A549 (cell line): ENCODE measurements around the gene UBASH3B. TPM values are rescaled to one million over a fixed set of nuclear protein-coding genes. Genes with fewer than 3 reads are reported as not detected.

ENCODE experiments used
- ATAC-seq, 2 experiments: fragments of 200-7000 bp in 1 of 2; fragments of >200 bp in 1 of 2; cut with Nextera tagmentation in 1 of 2; cut with Tn5 transposase in 1 of 2; 3 replicates each; pipeline versions ENCODE4 v1.8.0 to v1.9.1; 2018 to 2020; ENCODE audit warnings: mild to moderate bottlenecking in 1 of 2, moderate library complexity in 1 of 2
- CTCF ChIA-PET: fragments of 300-600 bp; sonication (Branson Sonifier 250); formaldehyde crosslinking; extraction: SDS; loops from one replicate; lab custom pipeline; 2021; ENCODE audit warnings: antibody characterized with exemption, inconsistent platforms; lab: Yijun Ruan, JAX
- POLR2A ChIA-PET: fragments of 350-600 bp; formaldehyde crosslinking; extraction: SDS; loops from one replicate; lab custom pipeline; 2021; ENCODE audit warnings: antibody characterized with exemption, inconsistent platforms; lab: Yijun Ruan, JAX
- DNase-seq, 2 experiments: peaks; one replicate each; pipeline versions ENCODE4 v3.0.0 to v3.0.0-alpha.2; 2011 to 2016; ENCODE audit warnings: low read depth in 1 of 2, low spot score in 1 of 2
- FAIRE-seq: peaks from 2 replicates; lab custom pipeline; 2011; peaks lifted over from hg19 to GRCh38; lab: Jason Lieb, UNC
- H3K27ac ChIP-seq, 2 experiments: fragments of >200 bp; sonication (Bioruptor Twin); formaldehyde crosslinking; 3 replicates each; pipeline ENCODE4 v1.5.1; 2016 to 2017
- H3K4me1 ChIP-seq: fragments of >200 bp; sonication (Bioruptor Twin); formaldehyde crosslinking; 3 replicates; pipeline ENCODE4 v1.6.1; 2016
- H3K4me2 ChIP-seq: fragments of >200 bp; sonication (Bioruptor Twin); formaldehyde crosslinking; 3 replicates; pipeline ENCODE4 v1.6.1; 2016
- H3K4me3 ChIP-seq: fragments of >200 bp; sonication (Bioruptor Twin); formaldehyde crosslinking; 3 replicates; pipeline ENCODE4 v1.5.1; 2016
- H3K9me3 ChIP-seq: fragments of >200 bp; sonication (Bioruptor Twin); formaldehyde crosslinking; 3 replicates; pipeline ENCODE4 v1.6.1; 2016
- BHLHE40 ChIP-seq: IDR thresholded peaks from 2 replicates; pipeline ENCODE4 v1.6.1; 2012; ENCODE audit warnings: low read depth, low read length, inconsistent platforms
- CEBPB ChIP-seq, 2 experiments: fragments of >200 bp in 1 of 2; sonication (Bioruptor Twin) in 1 of 2; formaldehyde crosslinking in 1 of 2; IDR thresholded peaks; 2 replicates each; pipeline ENCODE4 v1.6.1; 2012 to 2016
- CHD4 ChIP-seq: fragments of 200-600 bp; sonication (generic); IDR thresholded peaks from 2 replicates; pipeline ENCODE4 v1.6.1; 2016; ENCODE audit warnings: antibody characterized with exemption, mild to moderate bottlenecking, borderline replicate concordance
- EHF ChIP-seq: fragments of 250-450 bp; sonication (Bioruptor Pico); IDR thresholded peaks from 2 replicates; pipeline ENCODE4 v1.5.0; 2020; ENCODE audit warnings: mild to moderate bottlenecking
- HOXB5 ChIP-seq: fragments of 250-450 bp; sonication (Bioruptor Pico); IDR thresholded peaks from 2 replicates; pipeline ENCODE4 v1.5.0; 2020; ENCODE audit warnings: mild to moderate bottlenecking, moderate library complexity
- KDM5A ChIP-seq: fragments of 200-600 bp; sonication (generic); IDR thresholded peaks from 2 replicates; pipeline ENCODE4 v1.6.1; 2016; ENCODE audit warnings: antibody characterized with exemption, mild to moderate bottlenecking
- MAZ ChIP-seq: fragments of 150-350 bp; IDR thresholded peaks from 2 replicates; pipeline ENCODE4 v1.6.1; 2014; ENCODE audit warnings: antibody characterized with exemption, low read depth, low read length, borderline replicate concordance
- MYC ChIP-seq: IDR thresholded peaks from 2 replicates; pipeline ENCODE4 v1.6.1; 2012; ENCODE audit warnings: mild to moderate bottlenecking, inconsistent platforms, low read length, improper control_type of control experiment, borderline replicate concordance
- RAD21 ChIP-seq, 2 experiments: fragments of >200 bp in 1 of 2; sonication (Bioruptor Twin) in 1 of 2; formaldehyde crosslinking in 1 of 2; IDR thresholded peaks in 1 of 2; conservative IDR thresholded peaks in 1 of 2; 2 replicates in 1 of 2; 3 replicates in 1 of 2; pipeline ENCODE4 v1.6.1; 2012 to 2018; ENCODE audit warnings: inconsistent platforms in 1 of 2
- RCOR1 ChIP-seq: fragments of 150-350 bp; IDR thresholded peaks from 2 replicates; pipeline ENCODE4 v1.6.1; 2014; ENCODE audit warnings: antibody characterized with exemption, low read length, low read depth
- ZNF302 ChIP-seq: fragments of 250-450 bp; sonication (Bioruptor Pico); IDR thresholded peaks from 2 replicates; pipeline ENCODE4 v1.9.0; 2021; ENCODE audit warnings: inconsistent platforms, mild to moderate bottlenecking, moderate library complexity
- WGBS: methylation state at CpG from one replicate; pipeline ENCODE4 v1.1.6; 2017; ENCODE audit errors: missing lambda C conversion rate; 5-methylcytosine and 5-hydroxymethylcytosine counted together
- polyA plus RNA-seq, 4 experiments: library from polyadenylated mRNA; depleted of rRNA in 3 of 4; stranded (reverse); fragments of >200 nt; fragmentation: RNase III in 1 of 4; extraction: RNeasy Plus Mini Kit Qiagen cat#74134 plus additional on column Dnase treatment in 1 of 4; gene quantifications; 2 replicates in 3 of 4; 3 replicates in 1 of 4; pipeline ENCODE4 v1.2.3, GENCODE V29; 2011 to 2017
- TF ChIP-seq, protein P1 (sequence below): fragments of 450-650 bp; IDR thresholded peaks from 2 replicates; pipeline ENCODE4 v1.6.1; 2014; ENCODE audit warnings: antibody characterized with exemption
- TF ChIP-seq, protein P2 (sequence below): fragments of >200 bp; sonication (Bioruptor Twin); formaldehyde crosslinking; IDR thresholded peaks from 3 replicates; pipeline ENCODE4 v1.5.1; 2016
- TF ChIP-seq, protein P3 (sequence below): fragments of 250-450 bp; sonication (Bioruptor Pico); IDR thresholded peaks from 2 replicates; pipeline ENCODE4 v1.5.0; 2020; ENCODE audit warnings: low read depth, mild to moderate bottlenecking, moderate library complexity
- TF ChIP-seq, protein P4 (sequence below): fragments of >200 bp; sonication (Bioruptor Twin); formaldehyde crosslinking; IDR thresholded peaks from 2 replicates; pipeline ENCODE4 v1.6.1; 2016

The UBASH3B gene
- polyA plus RNA-seq, 2 of the 4 experiments (the other 2 are of a cell fraction), result 33.4 to 43.0 TPM

DNA sequence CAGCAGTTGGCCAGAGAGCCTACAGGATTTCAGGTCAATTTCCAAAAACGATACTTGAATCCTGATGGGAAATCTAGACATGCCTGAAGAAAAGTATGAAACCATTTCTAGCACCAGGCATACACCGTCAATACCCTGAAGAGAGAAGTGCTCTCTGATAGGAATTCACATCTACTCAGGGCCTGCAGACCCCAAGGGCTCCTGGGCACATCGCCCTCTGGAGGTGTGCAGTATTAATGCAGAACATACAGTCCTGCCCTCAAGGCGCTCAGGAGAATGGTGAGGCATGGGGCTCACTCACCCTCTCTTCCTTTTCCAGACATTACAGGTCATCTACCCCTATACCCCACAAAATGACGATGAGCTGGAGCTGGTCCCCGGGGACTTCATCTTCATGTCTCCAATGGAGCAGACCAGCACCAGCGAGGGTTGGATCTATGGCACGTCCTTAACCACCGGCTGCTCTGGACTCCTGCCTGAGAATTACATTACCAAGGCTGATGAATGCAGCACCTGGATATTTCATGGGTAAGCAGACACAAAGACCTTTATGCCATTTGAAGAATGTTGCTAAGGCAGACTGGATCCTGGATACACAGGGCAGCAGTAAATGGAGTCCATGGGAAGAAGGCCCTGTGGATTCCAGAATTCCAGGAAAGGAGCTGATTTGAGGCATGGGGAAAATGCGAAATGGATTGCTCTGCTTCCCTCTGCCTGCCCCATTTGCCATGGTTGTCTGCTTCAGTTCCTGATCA is 133.4 kb downstream of the UBASH3B start:
- FAIRE-seq (no peak), DNase-seq (no peak)
- WGBS, result 90% methylated on average over 10 of the region's 10 CpGs
- ChIA-PET CTCF (interaction anchor here (0.5 to 3.9 kb wide), 10 partner anchors 8 to 265 kb away, joined by 3 to 24 read pairs (median 4); no protein-coding TSS in a partner anchor), POLR2A (no interaction called here)
- Histone ChIP-seq H3K4me1 (peaks cover 15% of the 10 kb centered on the region), H3K4me3 (no peak overlapping the region), H3K4me2 (no peak overlapping the region), H3K27ac (no peak overlapping the region)
- TF ChIP-seq ZNF302 (CRISPR knock-in tag), result no peak
- TF ChIP-seq, protein P1, sequence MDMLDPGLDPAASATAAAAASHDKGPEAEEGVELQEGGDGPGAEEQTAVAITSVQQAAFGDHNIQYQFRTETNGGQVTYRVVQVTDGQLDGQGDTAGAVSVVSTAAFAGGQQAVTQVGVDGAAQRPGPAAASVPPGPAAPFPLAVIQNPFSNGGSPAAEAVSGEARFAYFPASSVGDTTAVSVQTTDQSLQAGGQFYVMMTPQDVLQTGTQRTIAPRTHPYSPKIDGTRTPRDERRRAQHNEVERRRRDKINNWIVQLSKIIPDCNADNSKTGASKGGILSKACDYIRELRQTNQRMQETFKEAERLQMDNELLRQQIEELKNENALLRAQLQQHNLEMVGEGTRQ, result no peak
- TF ChIP-seq RAD21 (conservative IDR thresholded peaks at IDR 0.05 in 1 of 2, IDR thresholded peaks at IDR 0.05 in 1 of 2), result 0 out of 5 replicates have a peak, but pooled peaks of 1 of the 2 experiments have one; percentile 7
- TF ChIP-seq, protein P2, sequence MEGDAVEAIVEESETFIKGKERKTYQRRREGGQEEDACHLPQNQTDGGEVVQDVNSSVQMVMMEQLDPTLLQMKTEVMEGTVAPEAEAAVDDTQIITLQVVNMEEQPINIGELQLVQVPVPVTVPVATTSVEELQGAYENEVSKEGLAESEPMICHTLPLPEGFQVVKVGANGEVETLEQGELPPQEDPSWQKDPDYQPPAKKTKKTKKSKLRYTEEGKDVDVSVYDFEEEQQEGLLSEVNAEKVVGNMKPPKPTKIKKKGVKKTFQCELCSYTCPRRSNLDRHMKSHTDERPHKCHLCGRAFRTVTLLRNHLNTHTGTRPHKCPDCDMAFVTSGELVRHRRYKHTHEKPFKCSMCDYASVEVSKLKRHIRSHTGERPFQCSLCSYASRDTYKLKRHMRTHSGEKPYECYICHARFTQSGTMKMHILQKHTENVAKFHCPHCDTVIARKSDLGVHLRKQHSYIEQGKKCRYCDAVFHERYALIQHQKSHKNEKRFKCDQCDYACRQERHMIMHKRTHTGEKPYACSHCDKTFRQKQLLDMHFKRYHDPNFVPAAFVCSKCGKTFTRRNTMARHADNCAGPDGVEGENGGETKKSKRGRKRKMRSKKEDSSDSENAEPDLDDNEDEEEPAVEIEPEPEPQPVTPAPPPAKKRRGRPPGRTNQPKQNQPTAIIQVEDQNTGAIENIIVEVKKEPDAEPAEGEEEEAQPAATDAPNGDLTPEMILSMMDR, result peak; percentile 30; the same call in 2 of the 3 replicates
- TF ChIP-seq, all 56 proteins: peak for 2
- ATAC-seq, result peak; percentile 59 to 70; a peak in 5 of 6 replicates
- no peaks in the 10 kb centered on the region for H3K9me3 ChIP-seq

DNA sequence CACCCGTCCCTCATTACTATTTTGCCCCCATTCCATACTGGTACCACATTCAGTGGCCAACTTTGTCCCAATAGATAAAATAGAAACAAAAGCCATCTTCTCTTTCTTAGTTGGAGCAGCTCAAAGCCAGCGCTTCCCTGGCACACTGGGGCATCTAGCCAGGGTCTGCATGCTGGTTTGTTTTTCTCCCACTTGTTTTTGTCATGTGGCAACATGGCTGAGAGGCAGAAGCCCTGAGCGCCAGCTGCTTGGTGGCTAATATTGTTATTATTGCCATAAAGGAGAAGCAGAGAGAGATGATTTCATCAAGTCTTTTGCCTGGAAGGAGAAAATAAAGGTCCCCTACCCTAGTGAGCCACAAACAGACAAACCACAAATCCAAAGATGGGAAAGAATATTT is 134.4 kb downstream of the UBASH3B start:
- ChIA-PET POLR2A (no interaction called here), CTCF (interaction anchor here (0.5 to 3.9 kb wide), 10 partner anchors 9 to 264 kb away, joined by 3 to 24 read pairs (median 3); no protein-coding TSS in a partner anchor)
- no peak for DNase-seq
- TF ChIP-seq KDM5A (no peak), MAZ (no peak), RCOR1 (no peak), MYC (no peak), CHD4 (no peak), HOXB5 (CRISPR knock-in tag) (no peak), EHF (CRISPR knock-in tag) (no peak), BHLHE40 (no peak), CEBPB (IDR thresholded peaks at IDR 0.05) (no peak)
- TF ChIP-seq, protein P2, result no peak
- TF ChIP-seq, protein P1, result no peak
- TF ChIP-seq, protein P3, sequence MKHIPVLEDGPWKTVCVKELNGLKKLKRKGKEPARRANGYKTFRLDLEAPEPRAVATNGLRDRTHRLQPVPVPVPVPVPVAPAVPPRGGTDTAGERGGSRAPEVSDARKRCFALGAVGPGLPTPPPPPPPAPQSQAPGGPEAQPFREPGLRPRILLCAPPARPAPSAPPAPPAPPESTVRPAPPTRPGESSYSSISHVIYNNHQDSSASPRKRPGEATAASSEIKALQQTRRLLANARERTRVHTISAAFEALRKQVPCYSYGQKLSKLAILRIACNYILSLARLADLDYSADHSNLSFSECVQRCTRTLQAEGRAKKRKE (CRISPR knock-in tag), result no peak
- TF ChIP-seq, protein P4, sequence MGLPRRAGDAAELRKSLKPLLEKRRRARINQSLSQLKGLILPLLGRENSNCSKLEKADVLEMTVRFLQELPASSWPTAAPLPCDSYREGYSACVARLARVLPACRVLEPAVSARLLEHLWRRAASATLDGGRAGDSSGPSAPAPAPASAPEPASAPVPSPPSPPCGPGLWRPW, result no peak
- Histone ChIP-seq H3K4me2 (no peak overlapping the region), H3K4me3 (no peak overlapping the region), H3K27ac (no peak overlapping the region), H3K9me3 (no peaks in the 10 kb centered on the region), H3K4me1 (peaks cover 11% of the 10 kb centered on the region)
- FAIRE-seq, result no peak
- WGBS, result 94% methylated on average over 3 of the region's 3 CpGs
- no peak for ATAC-seq
